ENCODE measurements around the gene KPTN. TPM values are rescaled to one million over a fixed set of nuclear protein-coding genes. Genes with fewer than 3 reads are reported as not detected.

The KPTN gene
- total and polyA plus RNA-seq, 2 experiments from 2014 or later, result 10.1 to 22.6 TPM

DNA sequence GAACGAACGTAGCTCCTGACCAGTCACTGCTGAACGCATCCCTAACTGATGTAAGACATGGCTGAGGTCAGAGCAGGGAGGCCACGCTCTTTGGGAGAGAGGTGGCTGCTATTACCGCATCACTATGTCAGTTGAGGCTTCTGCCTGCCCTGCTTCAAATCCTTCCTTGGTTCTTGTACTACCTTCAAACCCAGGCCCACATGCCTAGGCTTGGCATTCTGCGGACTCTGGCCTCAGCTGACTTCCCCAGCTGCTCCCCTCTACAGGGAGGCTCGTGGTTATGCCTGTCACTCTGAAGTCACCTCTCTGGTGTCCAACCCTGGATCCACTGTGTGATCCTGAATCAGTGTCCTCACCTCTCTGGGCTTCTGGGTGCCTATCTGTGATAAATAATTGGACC lies 49.9 kb downstream of the KPTN start:
- H3K27ac ChIP-seq, result no peak overlapping the region
- WGBS (ENCODE audit: low lambda C conversion rate, missing lambda C conversion rate), result 81% methylated on average over 7 of the region's 7 CpGs
- TF ChIP-seq, protein P1, sequence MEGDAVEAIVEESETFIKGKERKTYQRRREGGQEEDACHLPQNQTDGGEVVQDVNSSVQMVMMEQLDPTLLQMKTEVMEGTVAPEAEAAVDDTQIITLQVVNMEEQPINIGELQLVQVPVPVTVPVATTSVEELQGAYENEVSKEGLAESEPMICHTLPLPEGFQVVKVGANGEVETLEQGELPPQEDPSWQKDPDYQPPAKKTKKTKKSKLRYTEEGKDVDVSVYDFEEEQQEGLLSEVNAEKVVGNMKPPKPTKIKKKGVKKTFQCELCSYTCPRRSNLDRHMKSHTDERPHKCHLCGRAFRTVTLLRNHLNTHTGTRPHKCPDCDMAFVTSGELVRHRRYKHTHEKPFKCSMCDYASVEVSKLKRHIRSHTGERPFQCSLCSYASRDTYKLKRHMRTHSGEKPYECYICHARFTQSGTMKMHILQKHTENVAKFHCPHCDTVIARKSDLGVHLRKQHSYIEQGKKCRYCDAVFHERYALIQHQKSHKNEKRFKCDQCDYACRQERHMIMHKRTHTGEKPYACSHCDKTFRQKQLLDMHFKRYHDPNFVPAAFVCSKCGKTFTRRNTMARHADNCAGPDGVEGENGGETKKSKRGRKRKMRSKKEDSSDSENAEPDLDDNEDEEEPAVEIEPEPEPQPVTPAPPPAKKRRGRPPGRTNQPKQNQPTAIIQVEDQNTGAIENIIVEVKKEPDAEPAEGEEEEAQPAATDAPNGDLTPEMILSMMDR (IDR thresholded peaks at IDR 0.05; ENCODE audit: poor library complexity), result no peak
- TF ChIP-seq EZH2phosphoT487 (IDR thresholded peaks at IDR 0.05; ENCODE audit: low read depth, severe bottlenecking, unreplicated experiment) (no peak), EZH2 (IDR thresholded peaks at IDR 0.05; ENCODE audit: borderline replicate concordance) (no peak)
- no peak overlapping the region for H3K4me2 ChIP-seq
- H3K4me3 ChIP-seq, result no peak overlapping the region
- H3K36me3 ChIP-seq (replicated peaks; ENCODE audit: insufficient read depth, low read depth), result no peaks in the 10 kb centered on the region
- H4K20me1 ChIP-seq (ENCODE audit: insufficient read depth, poor library complexity, severe bottlenecking), result no peaks in the 10 kb centered on the region
- peaks cover 16% of the 10 kb centered on the region for H3K27me3 ChIP-seq
- DNase-seq (ENCODE audit: low spot score), result no peak
- H2AFZ ChIP-seq, result no peak overlapping the region
- H3K9me3 ChIP-seq (ENCODE audit: low read depth), result no peaks in the 10 kb centered on the region
- no peaks in the 10 kb centered on the region for H3K9me2 ChIP-seq (replicated peaks; ENCODE audit: insufficient read depth)
- no peaks in the 10 kb centered on the region for H3K79me2 ChIP-seq
- H3K4me1 ChIP-seq (ENCODE audit: insufficient read depth), result peaks cover 9% of the 10 kb centered on the region

DNA sequence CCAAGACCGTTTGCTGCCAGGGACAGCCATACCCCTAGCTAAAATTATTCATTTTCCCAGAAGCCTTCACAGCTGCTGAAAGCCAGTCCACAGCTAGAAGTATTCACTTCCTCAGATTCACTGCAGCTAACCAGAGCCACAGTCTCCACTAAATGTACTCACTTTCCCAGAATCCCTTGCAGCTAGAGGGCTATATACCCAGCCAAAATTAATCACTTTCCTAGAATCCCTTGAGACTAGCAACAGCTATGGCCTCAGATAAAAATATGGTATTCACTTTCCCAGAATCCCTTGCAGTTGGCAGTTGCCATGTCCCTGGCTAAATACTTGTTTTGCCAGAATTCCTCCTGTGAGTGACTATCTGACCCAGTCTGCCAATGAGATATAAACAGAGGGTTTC lies 50.9 kb downstream of the KPTN start:
- no peak for DNase-seq (ENCODE audit: low spot score)
- WGBS (ENCODE audit: low lambda C conversion rate, missing lambda C conversion rate), result 88% methylated on average over 1 of the region's 1 CpG
- H3K36me3 ChIP-seq (replicated peaks; ENCODE audit: insufficient read depth, low read depth), result no peaks in the 10 kb centered on the region
- H3K27me3 ChIP-seq, result peaks cover 16% of the 10 kb centered on the region
- H2AFZ ChIP-seq, result no peak overlapping the region
- no peaks in the 10 kb centered on the region for H3K79me2 ChIP-seq
- H3K9me2 ChIP-seq (replicated peaks; ENCODE audit: insufficient read depth), result no peaks in the 10 kb centered on the region
- no peak overlapping the region for H3K27ac ChIP-seq
- no peaks in the 10 kb centered on the region for H4K20me1 ChIP-seq (ENCODE audit: insufficient read depth, poor library complexity, severe bottlenecking)
- H3K9me3 ChIP-seq (ENCODE audit: low read depth), result no peaks in the 10 kb centered on the region
- no peak overlapping the region for H3K4me3 ChIP-seq
- H3K4me1 ChIP-seq (ENCODE audit: insufficient read depth), result peaks cover 15% of the 10 kb centered on the region
- TF ChIP-seq EZH2 (IDR thresholded peaks at IDR 0.05; ENCODE audit: borderline replicate concordance) (no peak), EZH2phosphoT487 (IDR thresholded peaks at IDR 0.05; ENCODE audit: low read depth, severe bottlenecking, unreplicated experiment) (no peak)
- TF ChIP-seq, protein P1 (IDR thresholded peaks at IDR 0.05; ENCODE audit: poor library complexity), result no peak
- no peak overlapping the region for H3K4me2 ChIP-seq

DNA sequence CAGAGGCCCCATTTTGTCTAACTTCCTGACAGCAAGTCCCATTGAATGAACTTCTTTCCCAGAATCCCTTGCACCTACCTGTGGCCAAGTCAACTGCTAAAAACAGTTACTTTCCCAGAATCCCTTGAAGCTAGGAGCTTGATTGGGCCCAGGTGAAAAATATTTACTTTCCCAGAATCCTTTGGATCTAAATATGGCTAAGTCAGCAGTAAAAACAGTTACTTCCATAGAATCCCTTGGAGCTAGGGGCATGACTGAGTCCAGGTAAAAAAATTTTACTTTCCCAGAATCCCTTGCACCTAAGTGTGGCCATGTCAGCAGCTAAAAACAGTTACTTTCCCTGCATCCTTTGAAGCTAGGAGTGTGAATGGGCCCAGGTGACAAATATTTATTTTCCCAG lies 51.5 kb downstream of the KPTN start:
- Histone ChIP-seq H4K20me1 (ENCODE audit: insufficient read depth, poor library complexity, severe bottlenecking) (no peaks in the 10 kb centered on the region), H3K79me2 (no peaks in the 10 kb centered on the region), H3K9me3 (ENCODE audit: low read depth) (no peaks in the 10 kb centered on the region), H3K4me1 (ENCODE audit: insufficient read depth) (peaks cover 18% of the 10 kb centered on the region), H3K4me2 (no peak overlapping the region), H3K27ac (no peak overlapping the region), H2AFZ (no peak overlapping the region), H3K27me3 (peaks cover 16% of the 10 kb centered on the region), H3K4me3 (no peak overlapping the region), H3K36me3 (replicated peaks; ENCODE audit: insufficient read depth, low read depth) (no peaks in the 10 kb centered on the region), H3K9me2 (replicated peaks; ENCODE audit: insufficient read depth) (no peaks in the 10 kb centered on the region)
- TF ChIP-seq, protein P1 (IDR thresholded peaks at IDR 0.05; ENCODE audit: poor library complexity), result no peak
- TF ChIP-seq EZH2phosphoT487 (IDR thresholded peaks at IDR 0.05; ENCODE audit: low read depth, severe bottlenecking, unreplicated experiment) (no peak), EZH2 (IDR thresholded peaks at IDR 0.05; ENCODE audit: borderline replicate concordance) (no peak)
- no peak for DNase-seq (ENCODE audit: low spot score)

DNA sequence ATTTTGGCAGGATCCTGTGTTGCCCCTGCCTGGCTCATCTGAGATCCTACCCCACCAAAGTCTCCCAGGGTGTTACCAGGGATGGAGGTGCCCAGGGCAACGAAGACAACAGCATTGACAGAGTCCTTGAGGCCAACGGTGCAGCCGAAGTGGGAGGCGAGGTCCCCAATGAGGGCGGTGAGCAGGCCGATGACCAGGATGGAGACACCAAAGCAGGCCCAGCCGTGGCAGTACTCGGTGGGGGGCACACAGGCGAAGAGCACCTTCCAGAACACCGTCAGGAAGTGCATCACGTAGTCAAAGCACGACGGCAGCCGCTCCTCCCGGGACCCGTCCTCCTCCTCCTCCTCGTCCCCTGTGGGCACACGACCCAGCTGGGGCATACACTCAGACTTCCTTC lies 51.9 kb downstream of the KPTN start:
- Histone ChIP-seq H3K4me3 (no peak overlapping the region), H3K9me3 (ENCODE audit: low read depth) (no peaks in the 10 kb centered on the region), H3K9me2 (replicated peaks; ENCODE audit: insufficient read depth) (no peaks in the 10 kb centered on the region), H2AFZ (no peak overlapping the region), H3K27me3 (peaks cover 16% of the 10 kb centered on the region), H4K20me1 (ENCODE audit: insufficient read depth, poor library complexity, severe bottlenecking) (no peaks in the 10 kb centered on the region), H3K27ac (no peak overlapping the region), H3K79me2 (no peaks in the 10 kb centered on the region), H3K4me1 (ENCODE audit: insufficient read depth) (peaks cover 20% of the 10 kb centered on the region), H3K4me2 (no peak overlapping the region), H3K36me3 (replicated peaks; ENCODE audit: insufficient read depth, low read depth) (no peaks in the 10 kb centered on the region)
- no peak for DNase-seq (ENCODE audit: low spot score)
- TF ChIP-seq EZH2phosphoT487 (IDR thresholded peaks at IDR 0.05; ENCODE audit: low read depth, severe bottlenecking, unreplicated experiment) (no peak), EZH2 (IDR thresholded peaks at IDR 0.05; ENCODE audit: borderline replicate concordance) (no peak)
- TF ChIP-seq, protein P1 (IDR thresholded peaks at IDR 0.05; ENCODE audit: poor library complexity), result no peak
- whole genome bisulfite sequencing (ENCODE audit: low lambda C conversion rate, missing lambda C conversion rate), result 90% methylated on average over 18 of the region's 18 CpGs

Data from hepatocyte (in vitro differentiated cells).